Fibroblast of mammary gland (primary cell): ENCODE results near the gene MAP4K2.

Experiments
- DNase-seq: peaks from one replicate; pipeline ENCODE4 v3.0.0-alpha.2; 2010; ENCODE audit warnings: low read depth
- H3K4me3 ChIP-seq: 2 replicates; pipeline ENCODE4 v1.5.1; 2011; ENCODE audit warnings: low read depth, mild to moderate bottlenecking, low read length, moderate library complexity; ENCODE audit not compliant: control insufficient read depth
- TF ChIP-seq, protein P1 (sequence below): conservative IDR thresholded peaks from 2 replicates; pipeline ENCODE4 v1.5.1; 2011; ENCODE audit warnings: low read depth, low read length, inconsistent platforms; ENCODE audit not compliant: control insufficient read depth, insufficient read depth

Gene MAP4K2

DNA sequence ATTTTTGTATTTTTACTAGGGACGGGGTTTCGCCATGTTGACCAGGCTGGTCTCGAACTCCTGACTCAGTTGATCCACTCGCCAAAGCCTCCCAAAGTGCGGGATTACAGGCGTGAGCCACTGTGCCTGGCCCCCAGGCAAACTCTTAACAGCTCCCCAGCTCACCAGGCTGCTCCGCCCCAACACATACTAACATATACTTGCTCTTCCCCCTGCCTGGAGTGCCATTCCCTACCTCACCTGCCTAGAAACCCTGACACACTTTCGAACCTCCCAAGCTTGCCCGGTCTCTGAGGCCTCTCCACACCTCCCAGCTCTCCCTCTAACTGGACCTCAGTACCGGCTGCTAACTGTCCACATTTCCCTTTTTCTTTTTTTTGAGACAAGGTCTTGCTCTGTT is 8.5 kb downstream of the MAP4K2 start:
- no peak overlapping the region for H3K4me3 ChIP-seq
- TF ChIP-seq, protein P1, sequence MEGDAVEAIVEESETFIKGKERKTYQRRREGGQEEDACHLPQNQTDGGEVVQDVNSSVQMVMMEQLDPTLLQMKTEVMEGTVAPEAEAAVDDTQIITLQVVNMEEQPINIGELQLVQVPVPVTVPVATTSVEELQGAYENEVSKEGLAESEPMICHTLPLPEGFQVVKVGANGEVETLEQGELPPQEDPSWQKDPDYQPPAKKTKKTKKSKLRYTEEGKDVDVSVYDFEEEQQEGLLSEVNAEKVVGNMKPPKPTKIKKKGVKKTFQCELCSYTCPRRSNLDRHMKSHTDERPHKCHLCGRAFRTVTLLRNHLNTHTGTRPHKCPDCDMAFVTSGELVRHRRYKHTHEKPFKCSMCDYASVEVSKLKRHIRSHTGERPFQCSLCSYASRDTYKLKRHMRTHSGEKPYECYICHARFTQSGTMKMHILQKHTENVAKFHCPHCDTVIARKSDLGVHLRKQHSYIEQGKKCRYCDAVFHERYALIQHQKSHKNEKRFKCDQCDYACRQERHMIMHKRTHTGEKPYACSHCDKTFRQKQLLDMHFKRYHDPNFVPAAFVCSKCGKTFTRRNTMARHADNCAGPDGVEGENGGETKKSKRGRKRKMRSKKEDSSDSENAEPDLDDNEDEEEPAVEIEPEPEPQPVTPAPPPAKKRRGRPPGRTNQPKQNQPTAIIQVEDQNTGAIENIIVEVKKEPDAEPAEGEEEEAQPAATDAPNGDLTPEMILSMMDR, result no peak
- DNase-seq, result no peak

- H3K4me3 ChIP-seq, result no peak overlapping the region
- TF ChIP-seq, protein P1, result no peak
- no peak for DNase-seq
Measured at GRCh38 chr11:64793271-64794160, 9.5 kb downstream of the MAP4K2 start.

GRCh38 chr11:64792482-64792881 is 10.5 kb downstream of the MAP4K2 start:
- H3K4me3 ChIP-seq, result no peak overlapping the region
- no peak for DNase-seq
- TF ChIP-seq, protein P1, result no peak

GRCh38 chr11:64791781-64792291 is 11.2 kb downstream of the MAP4K2 start:
- DNase-seq, result no peak
- TF ChIP-seq, protein P1, result no peak
- H3K4me3 ChIP-seq, result no peak overlapping the region

- TF ChIP-seq, protein P1, result no peak
- no peak overlapping the region for H3K4me3 ChIP-seq
- DNase-seq, result no peak
Measured at GRCh38 chr11:64790205-64791095, 12.6 kb downstream of the MAP4K2 start.

- TF ChIP-seq, protein P1, result no peak
- DNase-seq, result no peak
Measured at GRCh38 chr11:64789331-64790204, 13.4 kb downstream of the MAP4K2 start.

More at GRCh38 chr11:64789331-64790204, 13.4 kb downstream of the MAP4K2 start:
- no peak overlapping the region for H3K4me3 ChIP-seq
